HG02943 (cell line): ENCODE measurements around the gene TRIM33.
"Not testable (repeated sequence)": the region's sequence is repeated elsewhere in the genome, so short reads cannot be mapped to it uniquely, and the experiment has no call there.

Experiments used
- ATAC-seq: cut with Tn5 transposase; IDR thresholded peaks from one replicate; pipeline ENCODE4 v1.9.1; 2021; ENCODE audit warnings: mild to moderate bottlenecking, low read depth, moderate library complexity; ENCODE audit not compliant: unreplicated experiment

Gene TRIM33

DNA sequence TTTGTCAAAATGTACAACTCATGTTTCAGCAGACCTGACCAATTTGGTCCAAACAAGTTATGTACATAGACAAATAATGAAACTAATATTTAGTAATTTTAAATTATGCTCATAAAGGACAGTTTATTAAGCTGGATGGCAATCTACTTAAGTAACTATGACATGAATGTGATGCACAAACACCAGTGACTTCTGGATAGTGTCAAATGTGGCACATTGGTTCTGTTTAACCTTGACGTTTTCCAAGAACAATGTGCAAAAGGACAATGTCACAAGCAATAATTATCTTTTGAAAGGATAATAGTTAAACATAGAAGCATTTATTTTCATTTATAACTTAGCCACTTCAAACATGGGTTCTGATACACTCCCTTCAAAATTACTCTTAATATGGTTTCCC lies 80.0 kb downstream of the TRIM33 start:
- no peak for ATAC-seq

DNA sequence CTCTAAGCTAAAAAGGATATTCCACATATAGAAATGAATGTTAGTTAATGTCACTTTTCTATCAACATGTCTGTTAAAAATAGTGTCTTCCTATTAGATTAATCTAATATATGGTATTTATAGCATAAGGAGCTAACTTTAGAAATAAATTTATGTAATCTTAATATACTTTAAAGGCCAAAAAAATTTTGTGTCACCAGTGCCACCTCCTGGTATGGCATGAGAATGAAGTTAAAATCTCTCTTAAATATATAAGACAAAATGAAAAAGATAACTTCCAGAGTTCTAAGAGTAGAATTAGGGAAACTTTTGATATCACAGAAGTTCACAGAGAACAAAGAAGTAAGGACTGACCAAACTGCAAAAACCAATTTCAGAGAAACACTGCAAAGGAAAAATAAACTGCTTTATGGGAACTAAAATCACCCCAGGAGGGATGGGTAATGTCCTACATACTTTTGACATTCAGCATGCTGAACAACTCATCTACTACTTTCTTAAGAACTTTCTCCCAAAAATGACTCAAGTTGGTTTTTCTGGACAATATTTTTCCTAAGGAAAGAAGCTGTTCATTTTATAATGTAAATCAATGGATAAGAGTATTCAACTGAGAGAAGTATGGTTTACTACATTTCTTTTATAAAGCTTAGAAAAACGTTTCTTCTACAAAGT lies 82.8 kb downstream of the TRIM33 start:
- ATAC-seq = no peak

DNA sequence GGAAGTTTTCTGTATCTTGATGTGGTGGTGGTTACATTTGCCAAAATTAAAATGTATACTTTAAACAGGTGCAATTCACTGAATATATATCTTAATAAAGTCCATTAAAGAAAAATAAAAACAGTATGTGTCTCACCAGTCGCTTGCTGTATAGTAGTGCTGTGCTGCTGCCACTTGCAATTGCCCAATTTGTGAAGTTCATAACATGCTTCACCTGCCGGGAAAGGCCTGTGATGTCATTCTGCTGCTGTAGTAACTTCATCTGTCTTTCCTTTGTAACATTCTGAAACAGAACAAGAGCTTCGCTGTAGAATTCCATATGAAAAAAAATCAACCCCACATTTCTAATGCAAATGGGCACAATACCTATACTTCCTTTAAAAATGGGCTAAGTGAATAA lies 83.4 kb downstream of the TRIM33 start:
- no peak for ATAC-seq

DNA sequence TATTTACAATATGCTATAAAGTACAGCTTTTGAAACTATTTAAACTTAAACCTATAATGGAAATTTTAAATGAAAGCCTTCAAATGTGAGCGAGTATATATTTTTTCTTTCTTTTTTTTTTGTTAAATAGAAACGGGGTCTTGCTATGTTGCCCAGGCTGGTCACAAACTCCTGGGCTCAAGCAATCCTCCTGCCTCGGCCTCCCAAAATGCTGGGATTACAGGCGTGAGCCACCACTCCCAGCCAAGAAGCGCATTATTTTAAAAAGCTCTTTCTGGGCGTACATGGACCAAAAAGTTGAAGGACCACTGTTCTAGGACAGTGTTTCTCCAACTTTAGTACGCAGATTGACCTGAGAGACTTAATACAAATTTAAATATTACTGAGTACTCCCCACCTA lies 87.5 kb downstream of the TRIM33 start:
- ATAC-seq = no peak

GRCh38 chr1:114418948-114419347 lies 92.1 kb downstream of the TRIM33 start:
- not testable (repeated sequence) for ATAC-seq

DNA sequence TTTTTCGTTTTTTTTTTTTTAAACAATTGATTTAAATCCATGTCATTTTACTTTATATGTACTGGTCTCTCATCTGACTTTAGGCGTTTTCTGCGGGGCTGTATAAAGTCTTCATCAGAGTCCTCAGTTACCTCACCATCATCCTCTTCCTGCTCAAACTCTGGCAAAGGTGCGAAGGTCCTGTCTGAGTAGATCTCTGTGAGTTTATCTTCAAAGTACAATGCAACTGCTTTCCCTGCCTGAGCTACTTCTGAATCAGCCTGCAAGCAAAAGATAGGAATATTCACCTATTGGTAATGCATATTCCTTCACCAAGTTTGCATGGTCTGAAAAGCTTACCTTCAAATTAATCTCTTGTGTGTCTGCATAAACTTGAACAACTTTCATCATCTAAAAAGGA lies 113.4 kb downstream of the TRIM33 start:
- ATAC-seq = no peak

- ATAC-seq = no peak
Observed at GRCh38 chr1:114395863-114396262, 115.1 kb downstream of the TRIM33 start.

- ATAC-seq = no peak
Observed at GRCh38 chr1:114390960-114391359, 120.0 kb downstream of the TRIM33 start.

DNA sequence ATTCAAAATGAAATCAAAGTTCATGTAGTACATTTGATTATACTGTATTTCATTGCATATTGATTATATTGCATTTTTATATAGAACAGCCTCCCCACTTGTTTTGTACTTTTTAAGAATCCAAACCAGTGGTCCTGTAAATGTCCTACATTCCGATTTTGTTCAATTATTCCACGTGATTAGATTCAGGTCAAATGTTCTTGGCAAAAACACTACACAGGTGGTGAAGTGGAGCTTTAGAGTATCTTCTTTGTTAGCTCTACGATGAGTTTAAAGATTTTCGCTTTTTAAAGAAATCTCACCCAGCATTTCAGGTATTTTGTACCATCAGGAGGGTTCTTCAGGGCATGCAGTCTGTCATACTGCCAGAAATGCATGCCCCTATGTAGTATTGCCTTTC lies 120.6 kb downstream of the TRIM33 start:
- no peak for ATAC-seq

GRCh38 chr1:114388432-114389003 lies 122.5 kb downstream of the TRIM33 start:
- ATAC-seq = no peak

DNA sequence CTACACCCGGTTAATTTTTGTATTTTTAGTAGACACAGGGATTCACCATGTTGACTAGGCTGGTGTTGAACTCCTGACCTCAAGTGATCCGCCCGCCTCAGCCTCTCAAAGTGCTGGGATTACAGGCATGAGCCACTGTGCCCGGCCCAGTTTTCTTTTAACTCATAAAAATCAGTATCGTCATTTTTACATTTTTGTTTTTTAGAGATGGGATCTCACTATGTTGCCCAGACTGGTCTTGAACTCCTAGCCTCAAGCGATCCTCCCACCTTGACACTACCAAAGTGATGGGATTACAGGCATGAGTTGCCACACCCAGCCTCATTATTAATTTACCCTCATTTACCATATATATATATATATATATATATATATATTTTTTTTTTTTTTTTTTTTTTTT lies 123.4 kb downstream of the TRIM33 start:
- ATAC-seq = not testable (repeated sequence)

DNA sequence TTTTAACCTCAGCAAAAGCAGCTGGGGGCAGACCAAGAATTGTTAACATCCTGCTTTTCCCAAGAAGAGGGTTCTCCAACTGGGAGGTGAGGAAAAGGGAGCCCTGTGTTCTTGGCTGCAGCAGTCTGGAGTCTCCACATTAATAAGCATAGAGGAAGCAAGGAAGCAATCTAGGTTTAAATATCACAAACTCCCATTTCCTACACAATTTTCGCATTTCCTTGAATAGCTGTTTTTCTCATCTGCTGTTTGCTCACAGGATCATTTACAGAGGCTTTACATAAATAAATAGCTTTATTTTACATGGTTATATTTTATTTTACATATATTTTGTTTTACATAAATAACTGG lies 124.0 kb downstream of the TRIM33 start:
- no peak for ATAC-seq

GRCh38 chr1:114386129-114387009 lies 124.6 kb downstream of the TRIM33 start:
- ATAC-seq = no peak

DNA sequence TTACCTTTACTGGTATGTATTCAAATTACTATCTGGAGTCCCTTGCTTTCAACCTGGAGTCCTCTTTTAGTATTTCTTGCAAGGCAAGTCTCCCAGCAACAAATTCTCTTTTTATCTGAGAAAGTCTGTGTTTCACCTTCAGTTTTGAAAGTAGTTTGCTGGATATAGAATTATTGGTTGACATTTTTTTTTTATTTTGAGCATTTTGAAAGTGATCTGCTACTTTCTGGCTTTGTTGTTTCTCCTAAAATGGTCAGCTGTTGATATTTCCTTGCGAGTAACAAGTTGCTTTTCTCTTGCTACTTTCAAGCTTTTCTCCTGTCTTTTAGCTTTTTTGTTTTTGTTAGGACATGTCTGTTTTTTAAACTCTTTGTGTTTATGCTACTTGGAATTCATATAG lies 126.1 kb downstream of the TRIM33 start:
- no peak for ATAC-seq

DNA sequence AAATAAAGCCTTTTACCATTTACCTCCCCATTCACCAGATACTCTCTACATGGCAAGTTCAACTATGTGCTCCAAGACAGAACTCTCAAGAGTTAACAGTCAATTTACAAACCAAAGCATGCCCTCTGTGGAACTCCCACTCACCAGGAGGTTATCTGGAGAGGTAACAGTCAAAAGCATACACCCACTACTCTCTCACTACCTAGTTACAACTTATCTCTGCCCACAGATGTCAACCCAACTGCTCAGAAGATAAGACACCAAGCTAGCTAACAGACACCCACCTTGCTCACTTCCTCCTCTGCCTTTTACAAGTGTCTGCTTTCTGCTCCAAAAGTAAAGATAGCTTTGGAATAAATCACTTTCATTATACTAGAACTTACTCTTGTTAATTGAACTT lies 131.0 kb downstream of the TRIM33 start:
- ATAC-seq = no peak

GRCh38 chr1:114379358-114379757 lies 131.6 kb downstream of the TRIM33 start:
- ATAC-seq = no peak

DNA sequence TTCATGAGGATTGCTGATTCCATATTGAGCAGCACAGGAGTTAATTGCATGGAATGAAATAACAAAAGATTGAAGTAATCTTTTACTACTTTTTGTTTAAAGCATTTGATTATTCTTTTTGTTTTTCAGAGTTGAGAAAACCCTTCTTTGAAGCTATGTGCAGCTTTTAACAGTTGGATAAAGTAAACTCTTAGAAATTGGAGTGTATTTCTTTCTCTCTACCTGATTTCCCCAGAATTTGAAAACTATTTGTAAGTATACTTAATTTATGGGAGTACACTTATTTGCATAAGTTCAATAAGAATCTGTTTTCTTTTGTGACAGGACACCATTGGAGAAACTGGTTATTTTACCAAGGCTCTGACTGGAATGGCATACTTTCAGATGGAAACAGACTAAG lies 133.6 kb downstream of the TRIM33 start:
- no peak for ATAC-seq

GRCh38 chr1:114369930-114370329 lies 141.1 kb downstream of the TRIM33 start:
- no peak for ATAC-seq

GRCh38 chr1:114369266-114369919 lies 141.6 kb downstream of the TRIM33 start:
- not testable (repeated sequence) for ATAC-seq

DNA sequence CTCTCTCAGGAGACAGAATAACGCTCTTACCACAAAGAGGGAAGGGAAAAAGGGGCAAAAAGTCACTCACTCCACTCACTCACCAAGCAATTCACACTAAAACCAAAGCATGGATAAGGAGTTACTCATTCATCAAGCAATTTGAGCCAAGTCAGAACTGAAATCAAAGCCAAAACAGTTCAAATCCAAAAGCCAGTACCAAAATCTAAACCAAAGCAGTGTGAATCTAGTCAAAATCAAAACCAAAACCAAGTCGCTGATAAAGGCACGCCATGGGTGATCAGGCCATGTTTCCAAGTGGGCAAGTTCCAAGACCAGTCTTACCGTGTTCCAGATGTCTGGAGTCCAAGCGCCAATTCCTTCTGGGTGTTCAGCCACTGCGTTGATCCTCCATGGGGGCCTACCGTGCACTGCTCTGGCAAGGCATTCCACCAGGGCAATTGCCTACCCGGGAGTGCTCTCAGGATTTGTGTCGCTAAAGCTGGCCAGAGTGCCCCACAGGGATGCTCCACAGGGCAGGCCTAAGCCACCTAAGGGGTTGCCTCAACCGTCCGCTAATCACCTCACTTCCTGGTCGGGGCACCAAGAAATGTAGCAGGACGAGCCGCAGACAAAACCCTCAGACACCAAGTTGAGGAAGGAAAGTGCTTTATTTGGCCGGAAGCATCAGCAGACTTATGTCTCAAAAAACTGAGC lies 142.3 kb downstream of the TRIM33 start:
- no peak for ATAC-seq

DNA sequence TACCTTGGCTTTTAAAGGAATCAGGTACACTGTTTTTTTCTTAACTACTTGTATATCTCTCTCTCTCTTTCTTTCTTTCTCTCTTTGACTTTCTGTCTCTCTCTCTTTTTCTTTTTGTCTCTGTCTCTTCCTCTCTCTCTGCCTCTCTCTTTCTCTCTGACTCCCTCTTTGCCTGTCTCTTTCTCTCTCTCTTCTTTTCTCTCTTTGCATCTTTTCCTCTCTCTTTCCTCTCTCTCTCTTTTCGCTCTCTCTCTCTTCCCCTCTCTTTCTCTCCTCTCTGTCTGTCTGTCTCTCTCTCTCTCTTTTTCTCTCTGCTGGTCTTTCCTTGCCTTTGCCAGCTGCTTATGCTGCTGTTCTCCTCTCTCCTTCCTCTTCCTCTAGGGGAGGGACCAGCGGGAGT lies 143.2 kb downstream of the TRIM33 start:
- ATAC-seq = no peak
